Gastroesophageal sphincter (tissue), 3 donors: ENCODE data around the gene GRXCR1.

ENCODE experiments used
- POLR2A ChIP-seq, 2 donors: fragments of 450-650 bp; IDR thresholded peaks; one replicate each; pipeline ENCODE4 v1.6.1; 2017; ENCODE audit warnings: antibody characterized with exemption in 2 of 2, mild to moderate bottlenecking in 2 of 2, moderate library complexity in 1 of 2
- POLR2AphosphoS5 ChIP-seq: sonication (generic); formaldehyde crosslinking; IDR thresholded peaks from one replicate; pipeline ENCODE4 v1.6.1; 2017; ENCODE audit warnings: antibody characterized with exemption
- TF ChIP-seq, protein P1 (sequence below), 4 experiments: fragments of 200-600 bp in 2 of 4; fragments of 450-650 bp in 2 of 4; sonication (generic) in 1 of 4; IDR thresholded peaks; one replicate each; pipeline ENCODE4 v1.5.1; 2017 to 2019; ENCODE audit warnings: antibody characterized with exemption in 4 of 4, mild to moderate bottlenecking in 2 of 4, moderate library complexity in 2 of 4

DNA sequence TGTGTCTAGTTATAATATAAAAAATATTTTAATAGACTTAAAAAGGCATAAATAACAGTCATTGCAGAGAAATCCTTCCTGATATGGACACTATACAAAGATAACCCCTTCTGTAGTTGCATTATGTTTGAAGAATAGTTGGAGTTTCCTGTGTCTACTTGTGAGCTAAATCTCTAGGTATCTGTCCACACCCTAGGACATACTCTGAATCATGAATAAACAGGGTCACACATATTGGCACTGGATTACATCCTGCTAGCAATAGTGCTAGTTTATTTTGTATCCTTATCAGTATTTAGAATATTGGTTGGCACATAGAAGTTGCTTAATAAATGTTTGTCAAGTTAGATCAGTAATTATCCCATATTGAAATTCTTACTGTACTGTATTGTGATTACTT, 173.9 kb downstream of the GRXCR1 start:
- TF ChIP-seq, protein P1, sequence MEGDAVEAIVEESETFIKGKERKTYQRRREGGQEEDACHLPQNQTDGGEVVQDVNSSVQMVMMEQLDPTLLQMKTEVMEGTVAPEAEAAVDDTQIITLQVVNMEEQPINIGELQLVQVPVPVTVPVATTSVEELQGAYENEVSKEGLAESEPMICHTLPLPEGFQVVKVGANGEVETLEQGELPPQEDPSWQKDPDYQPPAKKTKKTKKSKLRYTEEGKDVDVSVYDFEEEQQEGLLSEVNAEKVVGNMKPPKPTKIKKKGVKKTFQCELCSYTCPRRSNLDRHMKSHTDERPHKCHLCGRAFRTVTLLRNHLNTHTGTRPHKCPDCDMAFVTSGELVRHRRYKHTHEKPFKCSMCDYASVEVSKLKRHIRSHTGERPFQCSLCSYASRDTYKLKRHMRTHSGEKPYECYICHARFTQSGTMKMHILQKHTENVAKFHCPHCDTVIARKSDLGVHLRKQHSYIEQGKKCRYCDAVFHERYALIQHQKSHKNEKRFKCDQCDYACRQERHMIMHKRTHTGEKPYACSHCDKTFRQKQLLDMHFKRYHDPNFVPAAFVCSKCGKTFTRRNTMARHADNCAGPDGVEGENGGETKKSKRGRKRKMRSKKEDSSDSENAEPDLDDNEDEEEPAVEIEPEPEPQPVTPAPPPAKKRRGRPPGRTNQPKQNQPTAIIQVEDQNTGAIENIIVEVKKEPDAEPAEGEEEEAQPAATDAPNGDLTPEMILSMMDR (IDR thresholded peaks at IDR 0.05), result no peak
- TF ChIP-seq POLR2A (IDR thresholded peaks at IDR 0.05), result no peak
- TF ChIP-seq POLR2AphosphoS5, result no peak
